H4 (cell line): ENCODE data around the gene MPP4. TPM values are rescaled to one million over a fixed set of nuclear protein-coding genes. Genes with fewer than 3 reads are reported as not detected.
"Not testable (repeated sequence)": the region's sequence is repeated elsewhere in the genome, so short reads cannot be mapped to it uniquely, and the experiment has no call there.

Experiments used
- DNase-seq: peaks from one replicate; pipeline ENCODE4 v3.0.0-alpha.2; 2015; ENCODE audit warnings: low spot score
- total RNA-seq: library from RNA; depleted of rRNA; stranded (reverse); fragments of >200 nt; shearing (Covaris generic); gene quantifications from 2 replicates; pipeline ENCODE4 v1.2.3, GENCODE V29; 2014

MPP4 gene
- total RNA-seq, 1 experiment from 2014 or later: not detected

DNA sequence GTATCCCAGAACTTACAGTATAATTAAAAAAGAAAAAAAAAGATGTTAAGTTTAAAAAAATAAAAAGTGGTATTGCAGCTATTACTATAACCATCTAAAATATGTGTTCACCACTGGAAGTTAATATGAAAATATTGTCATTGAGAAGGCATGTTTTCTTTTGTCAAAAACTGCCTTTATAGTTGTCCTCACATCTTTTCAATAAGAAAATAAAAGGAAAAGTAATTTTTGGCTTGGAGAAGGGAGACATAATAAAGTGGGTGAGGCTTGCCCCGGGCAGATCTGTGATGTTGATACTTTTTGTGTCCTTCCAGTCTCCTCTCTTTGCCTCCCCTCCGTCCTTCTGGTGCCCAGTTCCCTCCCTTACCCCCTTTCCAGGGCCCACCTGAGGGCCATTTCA is 24.9 kb downstream of the MPP4 start:
- no peak for DNase-seq

DNA sequence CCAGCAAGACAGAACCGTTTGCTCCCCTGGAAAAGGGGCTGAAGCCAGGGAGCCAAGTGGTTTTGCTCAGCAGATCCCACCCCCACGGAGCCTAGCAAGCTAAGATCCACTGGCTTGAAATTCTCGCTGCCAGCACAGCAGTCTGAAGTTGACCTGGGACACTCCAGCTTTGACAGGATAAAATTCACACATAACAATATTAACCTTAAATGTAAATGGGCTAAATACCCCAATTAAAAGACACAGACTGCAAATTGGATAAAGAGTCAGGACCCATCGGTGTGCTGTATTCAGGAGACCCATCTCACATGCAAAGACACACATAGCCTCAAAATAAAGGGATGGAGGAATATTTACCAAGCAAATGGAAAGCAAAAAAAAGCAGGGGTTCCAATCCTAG is 27.2 kb downstream of the MPP4 start:
- not testable (repeated sequence) for DNase-seq

DNA sequence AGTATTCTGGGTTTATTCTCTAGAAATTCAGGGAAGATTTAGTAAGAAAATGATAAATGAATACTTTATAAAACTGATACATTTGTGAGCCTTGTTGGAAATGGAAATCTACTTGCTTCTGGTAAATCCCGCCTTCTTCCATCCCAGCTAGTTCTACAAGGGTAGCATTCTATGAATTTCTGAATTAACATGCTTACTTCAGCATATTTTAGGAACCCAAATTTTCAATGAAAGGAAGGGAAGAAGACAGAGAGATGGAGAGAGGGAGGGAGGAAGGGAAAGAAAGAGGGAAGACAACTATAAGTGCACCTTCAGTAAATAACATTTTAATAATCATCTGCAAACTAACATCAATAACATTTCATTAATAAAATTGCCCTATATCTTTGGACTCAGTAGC is 28.6 kb downstream of the MPP4 start:
- no peak for DNase-seq

DNA sequence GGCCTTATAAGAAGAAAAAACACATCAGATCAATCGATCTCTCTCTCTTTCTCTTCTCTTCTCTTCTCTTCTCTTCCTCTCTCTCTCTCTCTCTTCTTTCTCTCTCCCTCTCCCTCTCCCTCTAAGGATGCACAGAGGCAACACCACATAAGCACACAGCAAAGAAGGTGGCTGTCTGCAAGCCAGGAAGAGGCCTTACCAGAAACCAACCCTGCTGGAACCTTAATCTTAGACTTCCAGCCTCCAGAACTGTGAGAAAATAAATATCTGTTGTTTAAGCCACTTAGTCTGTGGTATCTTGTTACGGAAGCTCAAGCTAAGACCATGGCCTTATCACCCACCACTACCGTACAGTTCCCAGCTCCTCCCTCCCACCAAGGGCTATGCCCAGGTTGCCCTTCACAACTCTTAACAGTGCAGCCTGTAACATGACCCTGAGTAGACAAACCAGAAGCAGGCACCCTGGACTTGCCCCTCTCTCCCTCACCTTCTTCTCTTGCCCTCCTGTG is 30.0 kb downstream of the MPP4 start:
- DNase-seq: no peak

DNA sequence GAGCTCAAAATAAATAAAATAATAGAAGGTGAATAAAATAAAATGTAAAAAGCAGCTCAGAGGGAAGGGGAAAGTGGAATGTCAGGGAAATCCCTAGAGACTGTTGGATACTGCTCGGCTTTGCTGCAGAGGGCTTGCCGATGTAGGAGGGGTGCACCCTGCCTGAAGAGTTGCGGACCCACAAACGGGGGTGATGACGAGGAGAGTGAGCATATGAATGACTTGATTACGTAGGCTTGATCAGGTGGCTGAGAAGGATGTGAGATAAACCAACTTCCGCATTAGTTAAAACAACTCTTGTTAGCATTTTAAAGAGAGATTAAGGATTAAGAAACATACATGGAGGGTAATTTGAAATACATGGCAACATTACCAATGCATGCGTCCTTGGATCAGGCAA is 34.1 kb downstream of the MPP4 start:
- DNase-seq: no peak

DNA sequence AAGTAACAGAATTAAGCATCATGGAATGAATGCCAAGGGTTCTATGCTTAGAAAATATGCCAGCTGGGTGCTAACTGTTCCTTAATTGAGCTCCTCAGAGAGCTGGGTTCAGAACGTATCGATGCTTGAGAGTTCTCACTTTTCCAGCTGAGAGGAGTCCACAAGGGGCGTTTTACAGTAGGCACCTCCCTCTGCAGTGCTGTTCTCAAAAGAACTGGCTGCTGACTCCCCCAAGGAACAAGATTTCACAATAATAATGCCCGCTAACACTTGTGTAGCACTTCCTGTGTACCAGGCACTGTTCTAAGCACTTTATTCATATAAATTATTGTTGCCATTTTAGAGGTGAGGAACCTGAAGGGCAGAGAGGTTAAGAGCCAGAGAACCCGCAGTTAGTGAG is 37.1 kb downstream of the MPP4 start:
- DNase-seq: no peak

DNA sequence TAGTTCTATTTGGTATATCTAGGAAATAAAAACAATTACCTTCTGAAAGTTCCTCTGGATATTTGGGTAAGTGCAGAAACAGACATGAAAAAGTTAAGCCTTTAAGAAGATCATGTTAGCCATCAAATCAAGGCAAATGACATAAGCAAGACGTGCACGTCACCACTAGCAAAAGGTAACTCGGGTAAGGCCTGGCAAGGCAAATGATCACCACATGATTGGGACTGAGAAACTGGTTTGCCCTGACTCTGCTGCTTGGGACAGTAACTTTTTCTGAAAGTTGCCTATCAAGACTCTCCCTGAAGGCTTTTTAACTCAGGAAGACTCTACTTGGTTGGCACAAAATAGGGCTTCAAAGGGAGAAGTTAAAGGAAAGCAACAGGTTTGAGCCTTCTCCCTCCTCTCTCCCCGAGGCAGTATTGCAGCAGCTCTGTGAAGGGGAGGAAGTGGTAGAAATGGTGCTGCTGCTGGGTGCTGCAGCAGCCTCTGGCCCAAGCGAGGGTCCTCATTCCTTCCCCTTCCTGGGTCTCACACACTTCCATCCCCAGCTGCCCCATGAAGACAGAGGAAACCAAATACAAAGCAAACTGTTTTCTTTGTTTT is 38.0 kb downstream of the MPP4 start:
- DNase-seq: no peak

DNA sequence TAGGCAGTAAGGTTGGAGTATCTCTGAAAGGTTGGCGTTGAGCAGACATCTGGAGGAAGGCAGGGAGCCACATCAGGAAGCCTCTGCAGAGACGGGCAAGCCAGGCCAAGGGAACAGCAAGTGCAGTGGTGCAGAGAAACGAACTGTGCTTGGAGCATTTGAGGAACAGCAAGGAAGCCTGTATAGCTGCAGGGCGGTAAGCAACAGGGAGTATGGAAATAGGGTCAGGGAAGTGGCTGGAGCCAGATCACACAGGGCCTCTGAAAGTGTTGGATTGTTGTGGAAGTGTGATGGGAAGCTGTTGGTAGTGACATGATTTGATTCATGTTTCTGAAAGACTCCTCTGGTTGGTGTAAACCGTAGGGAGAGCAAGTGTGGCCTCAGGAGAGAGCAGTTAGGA is 41.7 kb downstream of the MPP4 start:
- DNase-seq: no peak

DNA sequence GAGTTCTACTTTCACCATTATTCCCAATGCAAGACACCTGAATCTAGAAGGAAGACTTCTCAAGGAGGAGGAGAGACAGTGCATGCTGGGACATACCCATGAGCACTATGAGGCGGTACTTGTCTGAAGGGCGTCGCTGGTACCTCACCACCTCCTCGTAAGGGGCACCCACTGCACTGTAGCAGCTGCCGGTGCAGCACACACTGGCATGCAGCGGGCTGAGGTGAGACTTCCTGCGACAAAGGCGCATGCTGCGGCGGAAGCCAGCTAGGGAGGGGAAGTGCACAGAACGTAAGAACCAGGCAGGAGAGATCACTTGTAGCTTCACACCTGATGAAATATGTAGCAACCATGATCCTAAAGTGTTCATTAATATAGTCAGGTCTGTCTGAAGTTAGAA is 42.3 kb downstream of the MPP4 start:
- DNase-seq: no peak

DNA sequence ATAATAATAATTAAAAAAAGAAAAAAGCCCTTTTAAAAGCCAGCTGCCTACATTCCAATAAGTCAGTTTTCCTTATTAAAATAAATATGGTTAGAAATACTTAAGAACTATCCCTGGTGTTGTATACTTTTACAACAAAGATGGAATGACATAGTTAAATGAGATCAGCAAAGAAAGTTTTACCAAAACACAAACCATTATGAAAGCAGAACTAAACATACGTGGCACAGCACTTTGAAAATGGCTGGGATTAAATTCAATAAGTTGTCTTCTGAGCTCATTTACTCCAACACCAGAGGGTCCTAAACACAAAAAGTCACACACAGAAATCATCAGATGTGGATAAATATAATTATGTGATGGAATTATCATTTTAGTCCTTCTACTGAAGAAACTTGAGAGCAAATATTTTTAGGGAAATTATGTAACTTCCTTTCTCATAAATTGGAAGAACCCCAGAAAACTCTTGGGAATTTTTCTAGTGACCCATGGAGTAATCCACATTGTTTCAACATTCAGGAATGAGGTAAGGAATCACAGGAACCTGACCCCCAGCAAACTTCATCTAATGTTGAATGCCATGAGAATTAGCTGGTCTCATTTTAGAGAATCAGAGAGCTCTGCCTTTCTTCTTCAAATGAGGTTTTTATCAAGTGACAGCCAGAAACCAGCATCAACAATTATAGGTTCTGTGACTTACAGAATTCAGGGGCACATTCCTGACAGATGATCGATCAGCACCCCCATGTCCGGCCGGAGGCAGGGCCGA is 43.6 kb downstream of the MPP4 start:
- no peak for DNase-seq

DNA sequence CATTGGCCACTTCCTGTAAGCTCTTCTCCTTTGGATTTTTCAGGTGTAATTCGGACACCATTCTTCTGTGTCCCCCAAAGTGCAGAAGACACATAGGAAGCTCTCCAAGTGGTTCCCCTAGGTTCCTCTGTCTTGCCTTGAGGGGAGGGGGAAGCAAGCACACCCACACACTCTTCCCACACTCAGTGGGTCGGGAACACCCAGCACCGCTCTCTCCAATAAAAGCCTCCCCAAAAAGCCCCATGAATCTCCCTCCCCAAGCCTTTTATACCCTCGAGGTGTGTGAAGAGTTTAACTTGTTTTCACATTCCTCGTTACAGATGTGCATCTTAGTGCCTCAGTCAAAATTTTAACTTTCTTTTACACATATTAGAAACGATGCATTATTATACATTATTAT is 45.2 kb downstream of the MPP4 start:
- DNase-seq: no peak

DNA sequence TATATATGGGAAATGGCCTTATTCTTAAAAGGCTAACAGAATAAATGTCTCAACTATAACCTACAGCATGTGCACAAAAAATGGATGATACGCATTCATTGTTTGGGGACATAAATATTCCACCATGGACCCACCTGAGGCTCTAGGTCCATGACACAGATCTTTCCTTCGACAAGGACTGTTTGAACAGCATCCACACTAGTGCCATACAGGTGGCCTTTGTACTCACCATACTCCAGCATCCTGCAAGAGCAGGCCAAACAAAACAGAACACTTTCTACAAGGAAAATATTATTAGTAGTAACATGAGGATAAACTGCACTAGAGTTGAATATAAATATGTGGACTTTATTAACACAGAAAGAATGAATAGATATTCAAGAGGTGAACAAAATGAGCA is 49.0 kb downstream of the MPP4 start:
- no peak for DNase-seq

DNA sequence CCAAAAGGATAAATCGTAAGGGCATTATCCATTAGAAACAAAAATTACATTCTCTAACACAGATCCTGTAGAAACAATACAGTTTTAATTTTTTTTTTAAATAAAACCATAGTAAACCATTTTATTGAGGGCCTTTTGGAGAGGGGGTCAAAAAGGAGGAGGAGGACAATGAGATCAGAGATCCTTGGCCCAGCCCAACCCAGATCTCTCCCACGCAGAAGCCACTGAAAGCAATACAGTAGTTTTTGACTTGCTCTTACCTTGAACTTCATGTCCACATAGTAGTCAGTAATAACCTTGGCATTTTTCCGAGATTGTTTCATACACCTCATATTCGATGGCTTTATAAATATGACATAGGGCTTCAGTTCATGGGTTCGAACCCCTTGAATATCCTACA is 51.0 kb downstream of the MPP4 start:
- no peak for DNase-seq

DNA sequence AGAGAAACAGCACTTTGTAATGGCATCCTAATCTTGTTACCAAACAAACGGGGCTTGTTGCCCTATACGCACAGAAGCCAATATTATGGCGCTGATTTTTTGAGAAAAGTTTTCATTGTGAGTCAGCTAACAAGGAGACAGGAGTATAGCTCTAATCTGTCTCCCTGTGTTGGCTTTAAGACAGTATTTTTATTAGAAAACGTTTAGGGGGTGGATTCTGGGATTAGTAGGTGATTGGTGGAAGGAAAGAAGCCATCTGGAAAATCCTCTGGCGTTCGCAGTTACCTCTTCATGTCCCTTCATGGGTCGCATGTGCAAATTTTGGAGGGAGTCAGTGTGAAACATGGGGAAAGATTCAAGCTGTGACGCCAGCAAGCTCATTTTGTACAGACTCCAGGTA is 54.4 kb downstream of the MPP4 start:
- no peak for DNase-seq

DNA sequence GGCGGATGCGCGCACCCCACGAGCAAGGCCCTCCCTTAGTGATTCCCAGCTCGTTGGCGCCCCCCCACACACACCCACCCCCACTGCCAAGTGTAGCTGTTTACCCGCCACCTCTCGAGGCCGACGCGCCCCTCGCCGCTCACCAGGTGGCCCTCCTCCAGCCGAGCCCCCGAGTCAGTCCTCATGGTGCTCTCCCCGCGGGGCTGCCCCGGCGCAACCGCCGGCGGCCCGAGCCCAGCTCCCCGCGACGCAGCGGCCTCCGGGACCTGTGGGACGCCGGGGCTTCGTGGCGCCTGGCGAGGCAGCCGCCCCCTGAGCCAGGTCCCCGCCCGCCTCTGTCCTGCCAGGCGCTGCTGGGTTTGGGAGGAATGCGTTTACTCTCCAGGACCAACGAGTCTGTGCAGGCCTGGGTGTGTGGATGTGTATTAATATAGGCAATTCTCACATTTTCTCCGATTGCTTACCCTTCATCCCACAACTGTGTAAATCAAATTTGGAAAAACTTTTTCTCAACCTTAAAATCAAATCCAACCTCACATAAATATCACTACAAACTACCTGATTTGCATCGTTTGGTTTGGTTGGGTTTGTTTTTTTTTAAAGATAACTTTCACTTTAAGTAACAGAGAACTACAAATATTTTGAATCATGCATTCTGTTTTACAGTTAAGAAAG is 55.1 kb downstream of the MPP4 start, which contains the start of gene TMEM237:
TSS of gene TMEM237 (minus strand) at position 288 of the 675 bp plus-strand sequence. CDS start at position 185, 103 bp downstream.
- DNase-seq: peak; percentile 16

DNA sequence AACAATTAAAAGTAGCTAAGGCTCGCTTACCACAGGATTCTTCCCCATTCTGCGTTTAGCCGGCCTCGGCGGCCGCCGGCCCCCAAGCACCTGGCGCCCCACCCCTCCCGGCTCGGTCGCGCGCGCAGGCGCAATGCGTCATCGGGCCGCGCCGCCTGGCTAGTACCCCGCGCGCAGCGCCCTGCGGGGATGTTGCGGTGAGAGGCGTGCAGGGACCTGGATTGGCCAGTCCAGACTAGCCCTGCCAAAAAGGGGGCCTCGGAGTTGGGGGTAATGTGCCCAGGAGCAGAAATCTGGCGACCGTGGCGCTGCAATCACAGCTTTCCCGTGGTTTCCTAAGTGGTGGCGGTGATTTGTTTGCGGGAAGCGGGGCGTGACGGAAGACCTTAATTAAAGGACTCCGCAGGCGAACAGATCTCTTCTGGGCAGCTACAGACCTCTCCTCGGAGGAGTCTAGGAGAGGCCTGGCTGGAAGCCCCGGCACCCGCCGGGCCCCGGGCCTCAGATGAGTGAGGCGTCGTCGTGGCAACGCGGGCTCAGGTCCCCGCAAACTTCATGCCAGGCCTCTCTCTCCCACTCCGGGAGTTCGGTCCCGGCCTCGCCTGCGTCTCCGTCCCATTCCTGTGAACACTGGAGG is 55.7 kb downstream of the MPP4 start:
- peak; percentile 65 for DNase-seq

DNA sequence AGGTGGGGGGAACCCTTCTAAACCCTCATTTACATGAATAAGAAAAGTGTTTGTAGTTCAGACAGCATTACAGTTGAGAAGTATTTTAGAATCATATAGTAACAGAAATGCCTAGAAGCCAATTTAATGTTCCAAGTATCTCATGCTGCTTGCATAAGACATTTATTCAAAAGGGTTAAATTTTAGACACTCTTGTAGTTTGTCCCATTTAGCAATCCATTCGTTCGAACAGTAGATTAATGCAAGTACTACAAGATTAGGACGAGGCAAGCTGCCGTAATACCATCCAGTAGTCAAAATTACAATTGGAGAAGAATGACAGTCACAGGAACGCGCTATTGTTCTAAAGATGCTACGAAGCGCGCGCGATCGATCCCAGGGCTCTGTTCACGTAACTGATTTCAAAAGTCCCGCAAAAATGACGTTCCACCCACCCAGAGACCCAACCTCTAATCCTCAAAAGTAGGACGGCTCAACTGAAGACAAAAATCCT is 56.3 kb downstream of the MPP4 start:
- no peak for DNase-seq

DNA sequence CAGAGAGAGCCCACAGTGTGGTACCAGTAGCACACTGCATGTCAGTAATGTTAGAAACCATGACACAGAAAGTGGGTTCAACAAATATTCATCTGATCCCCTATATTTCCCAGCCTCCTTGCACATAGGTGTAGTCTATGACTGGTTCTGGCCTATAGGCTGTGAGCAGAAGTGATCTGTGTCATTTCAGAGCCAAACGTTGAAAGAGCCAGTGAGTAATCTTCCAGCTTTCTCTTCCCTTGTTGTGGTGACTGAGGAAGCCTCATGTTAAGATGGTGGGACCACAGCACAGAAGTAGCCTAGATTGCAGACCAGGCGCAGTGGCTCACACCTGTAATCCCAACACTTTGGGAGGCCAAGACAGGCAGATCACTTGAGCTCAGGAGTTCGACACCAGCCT is 59.2 kb downstream of the MPP4 start:
- DNase-seq: no peak

DNA sequence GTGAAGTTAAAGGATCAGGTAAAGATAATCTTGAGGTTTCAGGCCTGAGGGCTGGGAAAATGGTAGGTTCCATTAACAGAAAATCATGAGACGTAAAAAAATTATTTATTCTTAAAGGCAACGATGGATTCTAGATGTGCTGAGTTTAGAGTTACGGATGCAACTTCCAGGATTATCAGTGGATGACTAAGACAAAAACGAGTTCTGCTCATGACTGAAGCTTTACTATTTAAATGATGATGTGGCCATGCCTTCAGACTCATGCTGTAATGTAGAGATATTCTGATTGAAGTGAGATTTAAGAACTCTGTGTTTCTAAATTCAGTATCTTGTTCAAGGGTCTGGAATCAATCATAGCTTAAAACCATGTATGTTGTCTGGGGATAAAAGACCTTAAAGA is 60.1 kb downstream of the MPP4 start:
- no peak for DNase-seq

DNA sequence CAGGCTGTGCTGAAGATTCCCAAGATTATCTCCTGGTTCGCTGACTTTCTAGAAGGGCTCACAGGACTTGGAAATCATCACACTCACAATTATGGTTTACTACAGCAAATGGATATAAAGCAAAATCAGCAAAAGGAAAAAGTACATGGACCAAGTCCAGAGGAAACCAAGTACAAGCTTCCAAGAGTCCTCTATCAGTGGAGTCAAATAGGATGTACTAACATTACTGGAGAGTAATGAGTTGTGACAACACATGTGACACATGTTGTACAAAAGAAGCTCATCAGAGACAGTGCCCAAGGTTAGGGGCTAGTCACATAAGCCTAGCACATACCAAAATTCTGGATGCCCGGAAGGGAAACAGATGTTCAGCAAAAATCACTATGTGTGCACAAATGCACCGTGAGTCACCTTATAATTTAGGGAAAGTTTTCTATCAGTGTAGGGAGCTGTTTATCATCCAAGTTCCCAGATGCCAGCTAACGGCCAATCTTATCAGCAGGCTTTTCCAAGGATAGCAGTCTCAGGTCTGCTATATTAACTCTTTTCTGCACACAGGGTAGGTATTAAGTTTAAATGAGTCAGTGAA is 64.7 kb downstream of the MPP4 start:
- no peak for DNase-seq

DNA sequence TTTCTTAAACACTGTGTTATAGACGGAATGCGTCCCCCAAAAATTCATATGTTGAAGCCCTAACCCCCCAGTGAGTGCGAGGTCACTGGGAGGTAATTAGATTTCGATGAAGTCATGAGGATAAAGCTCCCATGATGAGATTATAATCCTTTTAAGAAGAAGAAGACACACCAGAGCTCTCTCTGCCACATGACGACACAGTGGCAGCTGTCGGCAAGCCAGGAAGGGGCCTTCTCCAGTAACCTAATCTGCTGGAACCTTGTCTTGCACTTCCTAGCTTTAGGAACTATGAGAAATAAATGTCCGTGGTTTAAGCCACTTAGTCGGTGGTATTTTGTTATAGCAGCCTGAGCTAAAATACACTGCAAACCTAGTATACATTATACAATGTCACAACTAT is 67.4 kb downstream of the MPP4 start:
- DNase-seq: no peak

DNA sequence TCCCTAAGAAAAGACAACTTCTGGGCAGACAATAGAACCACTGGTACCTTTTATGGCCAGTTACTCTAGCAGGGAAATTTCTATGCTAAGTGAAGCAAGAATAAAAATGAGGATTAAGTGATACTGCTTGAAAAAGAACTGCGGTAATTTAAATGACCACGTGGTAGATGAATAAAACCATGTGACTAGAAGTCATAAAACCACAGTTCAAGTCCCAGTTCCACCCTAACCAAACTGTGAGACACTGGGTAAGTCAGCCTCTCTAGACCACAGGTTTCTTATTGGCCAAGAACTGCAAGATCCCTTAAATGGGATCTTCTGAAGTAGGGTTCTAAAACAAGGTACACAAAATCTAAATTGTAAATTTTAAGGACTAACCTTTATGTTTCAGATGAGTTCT is 67.9 kb downstream of the MPP4 start:
- no peak for DNase-seq
